Measurements from ENCODE around the gene LRRC8B. TPM values are rescaled to one million over a fixed set of nuclear protein-coding genes. Genes with fewer than 3 reads are reported as not detected.

The LRRC8B gene
- total RNA-seq, 1 donor from 2014 or later: 6.4 TPM

DNA sequence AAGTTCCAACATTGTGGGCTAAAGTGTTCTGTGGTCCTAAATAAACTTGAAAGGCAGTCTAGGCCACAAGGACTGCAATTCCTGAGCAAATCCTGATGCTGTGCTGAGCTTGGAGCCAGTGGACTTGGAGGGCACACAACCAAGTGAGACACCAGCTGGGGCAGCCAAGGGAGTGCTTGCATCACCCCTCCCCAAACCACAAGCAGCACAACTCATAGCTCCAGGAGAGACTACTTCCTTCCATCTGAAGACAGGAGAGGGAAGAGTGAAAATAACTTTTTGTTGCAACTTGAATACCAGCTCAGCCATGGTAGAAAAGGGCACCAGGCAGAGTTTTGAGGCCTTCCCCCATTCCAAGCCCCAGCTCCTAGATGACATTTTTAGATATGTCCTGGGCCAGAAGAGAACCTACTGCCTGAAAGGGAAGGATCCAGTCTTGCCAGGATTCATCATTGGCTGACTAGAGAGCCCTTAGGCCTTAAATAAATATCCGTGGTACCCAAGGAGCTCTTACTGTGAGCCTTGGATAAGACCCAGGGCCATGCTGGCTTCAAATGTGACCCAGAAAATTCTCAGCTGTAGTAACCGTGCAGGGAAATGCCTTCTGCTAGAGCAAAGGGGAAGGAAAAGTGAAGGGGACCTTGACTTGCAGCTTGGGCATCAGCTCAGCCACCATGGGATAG, 35.4 kb upstream of the LRRC8B start:
- no peaks in the 10 kb centered on the region for H3K79me2 ChIP-seq (ENCODE audit: insufficient read depth, low read length)
- no peaks in the 10 kb centered on the region for H3K36me3 ChIP-seq (ENCODE audit: insufficient read depth, low read length)
- TF ChIP-seq EZH2 (IDR thresholded peaks at IDR 0.05; ENCODE audit: insufficient read depth, low read length): no peak
- TF ChIP-seq, protein P1, sequence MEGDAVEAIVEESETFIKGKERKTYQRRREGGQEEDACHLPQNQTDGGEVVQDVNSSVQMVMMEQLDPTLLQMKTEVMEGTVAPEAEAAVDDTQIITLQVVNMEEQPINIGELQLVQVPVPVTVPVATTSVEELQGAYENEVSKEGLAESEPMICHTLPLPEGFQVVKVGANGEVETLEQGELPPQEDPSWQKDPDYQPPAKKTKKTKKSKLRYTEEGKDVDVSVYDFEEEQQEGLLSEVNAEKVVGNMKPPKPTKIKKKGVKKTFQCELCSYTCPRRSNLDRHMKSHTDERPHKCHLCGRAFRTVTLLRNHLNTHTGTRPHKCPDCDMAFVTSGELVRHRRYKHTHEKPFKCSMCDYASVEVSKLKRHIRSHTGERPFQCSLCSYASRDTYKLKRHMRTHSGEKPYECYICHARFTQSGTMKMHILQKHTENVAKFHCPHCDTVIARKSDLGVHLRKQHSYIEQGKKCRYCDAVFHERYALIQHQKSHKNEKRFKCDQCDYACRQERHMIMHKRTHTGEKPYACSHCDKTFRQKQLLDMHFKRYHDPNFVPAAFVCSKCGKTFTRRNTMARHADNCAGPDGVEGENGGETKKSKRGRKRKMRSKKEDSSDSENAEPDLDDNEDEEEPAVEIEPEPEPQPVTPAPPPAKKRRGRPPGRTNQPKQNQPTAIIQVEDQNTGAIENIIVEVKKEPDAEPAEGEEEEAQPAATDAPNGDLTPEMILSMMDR (IDR thresholded peaks at IDR 0.05; ENCODE audit: insufficient read depth, low read depth, low read length): no peak
- no peak overlapping the region for H3K4me3 ChIP-seq (ENCODE audit: insufficient read depth, low read depth, low read length)
- H3K27me3 Mint-ChIP-seq (ENCODE audit: low read depth, unreplicated experiment): peaks cover 8% of the 10 kb centered on the region
- FAIRE-seq (no peak), DNase-seq (ENCODE audit: low read depth) (peak; percentile 51)
- no peak overlapping the region for H3K4me2 ChIP-seq (ENCODE audit: low read length)
- no peaks in the 10 kb centered on the region for H3K4me1 ChIP-seq (ENCODE audit: insufficient read depth, low read length)
- H2AFZ ChIP-seq (ENCODE audit: low read depth, low read length): no peak overlapping the region
- H3K4me3 Mint-ChIP-seq (ENCODE audit: unreplicated experiment): no peak overlapping the region
- H3K36me3 Mint-ChIP-seq (ENCODE audit: low read depth, unreplicated experiment): peaks cover 1% of the 10 kb centered on the region
- no peak overlapping the region for H3K9ac ChIP-seq (ENCODE audit: low read length)
- H3K4me1 Mint-ChIP-seq (ENCODE audit: low read depth, unreplicated experiment): peaks cover 5% of the 10 kb centered on the region
- H3K27me3 ChIP-seq (ENCODE audit: insufficient read depth, low read length): peaks cover 2% of the 10 kb centered on the region
- H3K9me3 ChIP-seq (ENCODE audit: insufficient read depth, low read depth, low read length): no peaks in the 10 kb centered on the region
- peaks cover 18% of the 10 kb centered on the region for H3K9me3 Mint-ChIP-seq (ENCODE audit: unreplicated experiment)
- H3K27ac Mint-ChIP-seq (ENCODE audit: unreplicated experiment): no peak overlapping the region
- H3K27ac ChIP-seq (ENCODE audit: low read depth, low read length): no peak overlapping the region
- H4K20me1 ChIP-seq (ENCODE audit: insufficient read depth, low read length): no peaks in the 10 kb centered on the region

GRCh38 chr1:89490389-89490788, 34.2 kb upstream of the LRRC8B start:
- no peak overlapping the region for H3K27ac ChIP-seq (ENCODE audit: low read depth, low read length)
- no peaks in the 10 kb centered on the region for H3K9me3 ChIP-seq (ENCODE audit: insufficient read depth, low read depth, low read length)
- TF ChIP-seq, protein P1 (IDR thresholded peaks at IDR 0.05; ENCODE audit: insufficient read depth, low read depth, low read length): no peak
- TF ChIP-seq EZH2 (IDR thresholded peaks at IDR 0.05; ENCODE audit: insufficient read depth, low read length): no peak
- Mint-ChIP-seq H3K27ac (ENCODE audit: unreplicated experiment) (no peak overlapping the region), H3K27me3 (ENCODE audit: low read depth, unreplicated experiment) (peaks cover 8% of the 10 kb centered on the region), H3K36me3 (ENCODE audit: low read depth, unreplicated experiment) (peaks cover 1% of the 10 kb centered on the region), H3K4me3 (ENCODE audit: unreplicated experiment) (no peak overlapping the region), H3K9me3 (ENCODE audit: unreplicated experiment) (peaks cover 18% of the 10 kb centered on the region), H3K4me1 (ENCODE audit: low read depth, unreplicated experiment) (peaks cover 5% of the 10 kb centered on the region)
- FAIRE-seq (no peak), DNase-seq (ENCODE audit: low read depth) (no peak)
- H2AFZ ChIP-seq (ENCODE audit: low read depth, low read length): no peak overlapping the region
- H3K79me2 ChIP-seq (ENCODE audit: insufficient read depth, low read length): no peaks in the 10 kb centered on the region
- no peak overlapping the region for H3K9ac ChIP-seq (ENCODE audit: low read length)
- no peak overlapping the region for H3K4me3 ChIP-seq (ENCODE audit: insufficient read depth, low read depth, low read length)
- no peaks in the 10 kb centered on the region for H4K20me1 ChIP-seq (ENCODE audit: insufficient read depth, low read length)
- H3K4me2 ChIP-seq (ENCODE audit: low read length): no peak overlapping the region
- no peaks in the 10 kb centered on the region for H3K36me3 ChIP-seq (ENCODE audit: insufficient read depth, low read length)
- H3K27me3 ChIP-seq (ENCODE audit: insufficient read depth, low read length): peaks cover 2% of the 10 kb centered on the region
- no peaks in the 10 kb centered on the region for H3K4me1 ChIP-seq (ENCODE audit: insufficient read depth, low read length)

DNA sequence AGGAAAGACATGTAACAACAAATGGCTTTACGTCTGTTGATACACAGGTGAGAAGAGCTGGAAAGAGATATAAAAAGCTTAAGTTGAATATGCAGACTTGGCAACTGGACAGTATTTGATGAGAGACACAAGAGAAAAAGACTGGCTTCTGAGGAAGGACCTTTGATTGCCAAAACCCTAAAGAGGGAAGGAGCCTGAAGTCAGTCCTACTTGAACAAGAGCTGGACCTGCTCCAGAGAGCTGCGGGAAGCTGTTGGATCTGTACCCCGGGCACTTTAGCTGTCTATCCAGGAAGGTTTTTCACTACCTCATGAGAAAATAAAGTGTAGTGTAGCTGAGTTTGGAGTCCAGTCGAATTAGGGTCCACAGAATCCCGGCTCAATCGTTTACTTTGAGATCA, 25.3 kb upstream of the LRRC8B start:
- DNase-seq (ENCODE audit: low read depth): peak; percentile 8
- Mint-ChIP-seq H3K4me1 (ENCODE audit: low read depth, unreplicated experiment) (no peaks in the 10 kb centered on the region), H3K4me3 (ENCODE audit: unreplicated experiment) (no peak overlapping the region), H3K27ac (ENCODE audit: unreplicated experiment) (no peak overlapping the region), H3K9me3 (ENCODE audit: unreplicated experiment) (no peaks in the 10 kb centered on the region), H3K27me3 (ENCODE audit: low read depth, unreplicated experiment) (peaks cover 3% of the 10 kb centered on the region), H3K36me3 (ENCODE audit: low read depth, unreplicated experiment) (no peaks in the 10 kb centered on the region)
- Histone ChIP-seq H2AFZ (ENCODE audit: low read depth, low read length) (no peak overlapping the region), H3K27me3 (ENCODE audit: insufficient read depth, low read length) (peaks cover 4% of the 10 kb centered on the region), H3K4me1 (ENCODE audit: insufficient read depth, low read length) (no peaks in the 10 kb centered on the region), H4K20me1 (ENCODE audit: insufficient read depth, low read length) (no peaks in the 10 kb centered on the region), H3K4me2 (ENCODE audit: low read length) (no peak overlapping the region), H3K27ac (ENCODE audit: low read depth, low read length) (no peak overlapping the region), H3K79me2 (ENCODE audit: insufficient read depth, low read length) (no peaks in the 10 kb centered on the region), H3K36me3 (ENCODE audit: insufficient read depth, low read length) (no peaks in the 10 kb centered on the region), H3K9ac (ENCODE audit: low read length) (no peak overlapping the region), H3K4me3 (ENCODE audit: insufficient read depth, low read depth, low read length) (no peak overlapping the region), H3K9me3 (ENCODE audit: insufficient read depth, low read depth, low read length) (no peaks in the 10 kb centered on the region)
- TF ChIP-seq, protein P1 (IDR thresholded peaks at IDR 0.05; ENCODE audit: insufficient read depth, low read depth, low read length): no peak
- FAIRE-seq: no peak

All from astrocyte (in vitro differentiated cells and primary cell).